PC-9 (cell line): ENCODE data around the gene LIPE. TPM values are rescaled to one million over a fixed set of nuclear protein-coding genes. Genes with fewer than 3 reads are reported as not detected.
A peak's percentile ranks its signal among the peaks of the same experiment; 100 is the strongest.

Experiments
- BruUV-seq: library from RNA; stranded (reverse); fragments of 400-500 nt; replicated peaks from 2 replicates; lab custom pipeline; 2021; lab: Mats Ljungman, UMichigan
- CTCF ChIA-PET: fragments of 300-600 bp; sonication (Branson Sonifier 250); formaldehyde crosslinking; loops from one replicate; lab custom pipeline; 2022; ENCODE audit warnings: antibody characterized with exemption; lab: Charles Lee
- POLR2A ChIA-PET: fragments of 300-600 bp; sonication (Branson Sonifier 250); formaldehyde crosslinking; loops from one replicate; lab custom pipeline; 2022; ENCODE audit warnings: antibody characterized with exemption; ENCODE audit not compliant: unreplicated experiment; lab: Charles Lee
- DNase-seq, 2 experiments: peaks; one replicate each; pipeline versions ENCODE4 v3.0.0 to v3.0.0-alpha.2; 2015 to 2022; ENCODE audit warnings: mixed read lengths in 1 of 2
- H2AFZ ChIP-seq: fragments of 200-600 bp; sonication (generic); 2 replicates; pipeline ENCODE4 v1.8.1; 2017; ENCODE audit warnings: antibody characterized with exemption
- H3F3A ChIP-seq: fragments of 200-600 bp; sonication (generic); 2 replicates; pipeline ENCODE4 v1.8.1; 2017; ENCODE audit warnings: antibody characterized with exemption, mild to moderate bottlenecking, low read depth; ENCODE audit not compliant: insufficient read depth
- H3K27ac ChIP-seq: fragments of 200-600 bp; sonication (generic); 2 replicates; pipeline ENCODE4 v1.6.1; 2016; ENCODE audit warnings: mixed run types
- H3K27me3 ChIP-seq: fragments of 200-600 bp; sonication (generic); 2 replicates; pipeline ENCODE4 v1.6.1; 2016; ENCODE audit warnings: low read depth, mixed run types; ENCODE audit not compliant: insufficient read depth
- H3K36me3 ChIP-seq: fragments of 200-600 bp; sonication (generic); 2 replicates; pipeline ENCODE4 v1.6.1; 2016; ENCODE audit warnings: low read depth, mixed run types
- H3K4me1 ChIP-seq: fragments of 200-600 bp; sonication (generic); replicated peaks from 2 replicates; pipeline ENCODE4 v1.6.1; 2016; ENCODE audit warnings: mixed run types; ENCODE audit not compliant: insufficient read depth
- H3K4me2 ChIP-seq: fragments of 200-600 bp; sonication (generic); 2 replicates; pipeline ENCODE4 v1.6.1; 2017; ENCODE audit warnings: mixed run types
- H3K4me3 ChIP-seq: fragments of 200-600 bp; sonication (generic); 2 replicates; pipeline ENCODE4 v1.6.1; 2016; ENCODE audit warnings: mixed run types
- H3K79me2 ChIP-seq: fragments of 200-600 bp; sonication (generic); 2 replicates; pipeline ENCODE4 v1.6.1; 2017; ENCODE audit warnings: low read depth, mixed run types
- H3K9me2 ChIP-seq: fragments of 200-600 bp; sonication (generic); 2 replicates; pipeline ENCODE4 v1.8.1; 2017; ENCODE audit warnings: mild to moderate bottlenecking; ENCODE audit not compliant: insufficient read depth
- H3K9me3 ChIP-seq: fragments of 200-600 bp; sonication (generic); 2 replicates; pipeline ENCODE4 v1.8.1; 2016; ENCODE audit warnings: low read depth; ENCODE audit not compliant: insufficient read depth
- H4K20me1 ChIP-seq: fragments of 200-600 bp; sonication (generic); 2 replicates; pipeline ENCODE4 v1.8.1; 2017; ENCODE audit not compliant: insufficient read depth
- CTCF ChIP-seq: fragments of 200-600 bp; sonication (generic); conservative IDR thresholded peaks from 2 replicates; pipeline ENCODE4 v1.6.1; 2017; ENCODE audit warnings: mixed run types, antibody characterized with exemption, mild to moderate bottlenecking, moderate library complexity
- EZH2 ChIP-seq: fragments of 200-600 bp; sonication (generic); IDR thresholded peaks from 2 replicates; pipeline ENCODE4 v1.8.0; 2017; ENCODE audit warnings: antibody characterized with exemption, low read depth
- intact Hi-C: fragments of 100-400 bp; cut with micrococcal nuclease; formaldehyde crosslinking; loops from one replicate; pipeline ENCODE4 v1.10.0; 2022; ENCODE audit not compliant: unreplicated experiment
- total RNA-seq: library from RNA; stranded (reverse); gene quantifications from 2 replicates; pipeline ENCODE4 v1.2.3, GENCODE V29; 2021

The LIPE gene
- total RNA-seq, 1 experiment from 2014 or later, result 12.7 TPM

- intact Hi-C loops, result no loop called here
- Histone ChIP-seq H3K27ac (no peak overlapping the region), H3K4me2 (no peak overlapping the region), H3K4me3 (no peak overlapping the region), H3F3A (peaks cover 15% of the 10 kb centered on the region), H3K9me3 (no peaks in the 10 kb centered on the region), H3K27me3 (no peaks in the 10 kb centered on the region), H3K79me2 (no peaks in the 10 kb centered on the region), H2AFZ (no peak overlapping the region), H3K36me3 (no peaks in the 10 kb centered on the region), H4K20me1 (no peaks in the 10 kb centered on the region), H3K9me2 (no peaks in the 10 kb centered on the region), H3K4me1 (peaks cover 20% of the 10 kb centered on the region)
- DNase-seq, result no peak
- ChIA-PET CTCF (no interaction called here), POLR2A (no interaction called here)
- BruUV-seq, result no TSS peak
- TF ChIP-seq CTCF (no peak), EZH2 (no peak)
Measured at GRCh38 chr19:42459926-42460325, 32.7 kb upstream of the LIPE start.

GRCh38 chr19:42455621-42456081, 28.5 kb upstream of the LIPE start:
- intact Hi-C loops, result loop anchor here (1.0 kb wide), 1 partner anchor 74 kb away; no protein-coding TSS in a partner anchor
- Histone ChIP-seq H3K9me2 (no peaks in the 10 kb centered on the region), H3K4me1 (peaks cover 31% of the 10 kb centered on the region), H3K27ac (peak overlapping the region; percentile 78), H4K20me1 (no peaks in the 10 kb centered on the region), H3K4me2 (peak overlapping the region; percentile 39; the same call in 1 of the 2 replicates), H3F3A (peaks cover 18% of the 10 kb centered on the region), H3K4me3 (no peak overlapping the region), H3K79me2 (no peaks in the 10 kb centered on the region), H3K27me3 (no peaks in the 10 kb centered on the region), H3K36me3 (no peaks in the 10 kb centered on the region), H2AFZ (no peak overlapping the region), H3K9me3 (no peaks in the 10 kb centered on the region)
- ChIA-PET POLR2A (no interaction called here), CTCF (interaction anchor here (1.1 to 1.2 kb wide), 2 partner anchors 14 to 73 kb away, joined by 3 to 5 read pairs; partner anchors contain the start of gene CEACAM1)
- peak; percentile 68 to 98 for DNase-seq
- no peak for TF ChIP-seq EZH2
- no peak for TF ChIP-seq CTCF
- no TSS peak for BruUV-seq

GRCh38 chr19:42455086-42455485, 27.9 kb upstream of the LIPE start:
- ChIA-PET POLR2A (no interaction called here), CTCF (interaction anchor here (0.6 to 1.2 kb wide), 3 partner anchors 14 to 1009 kb away, joined by 3 to 6 read pairs (median 5); partner anchors contain the start of gene CEACAM1)
- Histone ChIP-seq H2AFZ (no peak overlapping the region), H3K79me2 (no peaks in the 10 kb centered on the region), H3K4me3 (no peak overlapping the region), H3K36me3 (no peaks in the 10 kb centered on the region), H3K27me3 (no peaks in the 10 kb centered on the region), H3K9me2 (no peaks in the 10 kb centered on the region), H3K4me2 (peak overlapping the region; percentile 26; the same call in 1 of the 2 replicates), H3F3A (peaks cover 18% of the 10 kb centered on the region), H4K20me1 (no peaks in the 10 kb centered on the region), H3K27ac (peak overlapping the region; percentile 43), H3K9me3 (no peaks in the 10 kb centered on the region), H3K4me1 (peaks cover 35% of the 10 kb centered on the region)
- intact Hi-C loops, result loop anchor here (1.0 kb wide), 1 partner anchor 74 kb away; no protein-coding TSS in a partner anchor
- DNase-seq, result no peak
- no peak for TF ChIP-seq CTCF
- TF ChIP-seq EZH2, result no peak
- BruUV-seq, result no TSS peak
